Glomerular endothelial cell (primary cell): ENCODE results near the gene CNTN5. TPM values are rescaled to one million over a fixed set of nuclear protein-coding genes. Genes with fewer than 3 reads are reported as not detected.

Source experiments
- DNase-seq: peaks from one replicate; pipeline ENCODE4 v3.0.0-alpha.2; 2011; ENCODE audit warnings: low read depth, low spot score; ENCODE audit errors: extremely low read depth
- total RNA-seq: library from RNA; depleted of rRNA; stranded (reverse); fragments of >200 nt; gene quantifications from 2 replicates; pipeline ENCODE4 v1.2.3, GENCODE V29; 2015

The CNTN5 gene
- total RNA-seq, 1 donor from 2014 or later: not detected

GRCh38 chr11:99585606-99586005, 564.9 kb downstream of the CNTN5 start:
- DNase-seq: no peak

GRCh38 chr11:99589771-99590170, 569.0 kb downstream of the CNTN5 start:
- DNase-seq: no peak

GRCh38 chr11:99592266-99592665, 571.5 kb downstream of the CNTN5 start:
- no peak for DNase-seq

GRCh38 chr11:99593197-99593596, 572.4 kb downstream of the CNTN5 start:
- no peak for DNase-seq

GRCh38 chr11:99601179-99601578, 580.4 kb downstream of the CNTN5 start:
- DNase-seq: no peak

GRCh38 chr11:99614352-99614751, 593.6 kb downstream of the CNTN5 start:
- no peak for DNase-seq

- no peak for DNase-seq
These were observed 609.9 kb downstream of the CNTN5 start for GRCh38 chr11:99630629-99631028.

GRCh38 chr11:99631618-99632017, 610.9 kb downstream of the CNTN5 start:
- DNase-seq: no peak

GRCh38 chr11:99632969-99633368, 612.2 kb downstream of the CNTN5 start:
- DNase-seq: no peak

- no peak for DNase-seq
These were observed 613.8 kb downstream of the CNTN5 start for GRCh38 chr11:99634581-99634980.

GRCh38 chr11:99638073-99638553, 617.4 kb downstream of the CNTN5 start:
- no peak for DNase-seq

- no peak for DNase-seq
These were observed 619.9 kb downstream of the CNTN5 start for GRCh38 chr11:99640671-99641070.

- DNase-seq: no peak
These were observed 625.2 kb downstream of the CNTN5 start for GRCh38 chr11:99645934-99646333.

GRCh38 chr11:99670067-99670676, 649.4 kb downstream of the CNTN5 start:
- DNase-seq: no peak

GRCh38 chr11:99671808-99672409, 651.2 kb downstream of the CNTN5 start:
- DNase-seq: no peak

GRCh38 chr11:99676292-99676691, 655.5 kb downstream of the CNTN5 start:
- DNase-seq: no peak

GRCh38 chr11:99682171-99682570, 661.4 kb downstream of the CNTN5 start:
- DNase-seq: no peak

GRCh38 chr11:99682646-99683045, 661.9 kb downstream of the CNTN5 start:
- no peak for DNase-seq

- DNase-seq: no peak
These were observed 663.2 kb downstream of the CNTN5 start for GRCh38 chr11:99683933-99684332.

- DNase-seq: no peak
These were observed 666.1 kb downstream of the CNTN5 start for GRCh38 chr11:99686838-99687237.

GRCh38 chr11:99687320-99687719, 666.6 kb downstream of the CNTN5 start:
- no peak for DNase-seq

GRCh38 chr11:99693941-99694492, 673.3 kb downstream of the CNTN5 start:
- DNase-seq: peak; percentile 79
